BLaER1 treated with 17β-estradiol and CSF1 and Interleukin-3, amounts not matched to agents 10 nM and 100 nM (cell line): ENCODE data around the gene ZMIZ1.

Source experiments
- H3K27ac ChIP-seq, 11 experiments: shearing (Covaris generic); formaldehyde crosslinking; 2 replicates each; pipeline ENCODE4 v1.8.1; 2022
- H3K27me3 ChIP-seq, 11 experiments: shearing (Covaris generic); formaldehyde crosslinking; 2 replicates each; pipeline ENCODE4 v1.8.1; 2022
- H3K36me3 ChIP-seq, 11 experiments: shearing (Covaris generic); formaldehyde crosslinking; 2 replicates each; pipeline ENCODE4 v1.8.1; 2022
- H3K4me1 ChIP-seq, 10 experiments: shearing (Covaris generic); formaldehyde crosslinking; 2 replicates each; pipeline ENCODE4 v1.8.1; 2022
- H3K4me2 ChIP-seq, 11 experiments: shearing (Covaris generic); formaldehyde crosslinking; 2 replicates each; pipeline ENCODE4 v1.8.1; 2022
- H3K4me3 ChIP-seq, 10 experiments: shearing (Covaris generic); formaldehyde crosslinking; 2 replicates each; pipeline ENCODE4 v1.8.1; 2022
- H3K9ac ChIP-seq, 11 experiments: shearing (Covaris generic); formaldehyde crosslinking; 2 replicates each; pipeline ENCODE4 v1.8.1; 2022
- H3K9me3 ChIP-seq, 11 experiments: shearing (Covaris generic); formaldehyde crosslinking; replicated peaks in 1 of 11; 2 replicates each; pipeline ENCODE4 v1.8.1; 2022
- H4K20me1 ChIP-seq, 11 experiments: shearing (Covaris generic); formaldehyde crosslinking; 2 replicates each; pipeline ENCODE4 v1.8.1; 2022
- Cebpa-rat ChIP-seq, 11 experiments: shearing (Covaris generic); IDR thresholded peaks; 2 replicates each; pipeline ENCODE4 v1.8.1; 2022

Gene ZMIZ1

GRCh38 chr10:79078367-79079053 is 9.7 kb downstream of the ZMIZ1 start:
- H3K36me3 ChIP-seq, result peaks cover 0 to 9% (median 0%) of the 10 kb centered on the region in 11 experiments; a peak in 1 of 22 replicates
- H3K9ac ChIP-seq, result peak overlapping the region; percentile 3 to 87 (median 28); a peak in 17 of 22 replicates
- TF ChIP-seq Cebpa-rat (IDR thresholded peaks at IDR 0.05), result no peak
- no peaks in the 10 kb centered on the region for H3K9me3 ChIP-seq
- peak overlapping the region in 5 of 10 experiments; percentile 22 to 54 (median 39); a peak in 8 of 20 replicates for H3K4me3 ChIP-seq
- H4K20me1 ChIP-seq, result peaks cover 77 to 100% (median 97%) of the 10 kb centered on the region in 11 experiments
- peak overlapping the region in 7 of 11 experiments; percentile 19 to 98 (median 42); a peak in 12 of 22 replicates for H3K27ac ChIP-seq
- peak overlapping the region; percentile 83 to 100 (median 97) for H3K4me2 ChIP-seq
- H3K27me3 ChIP-seq, result no peaks in the 10 kb centered on the region
- H3K4me1 ChIP-seq, result peaks cover 99 to 100% (median 100%) of the 10 kb centered on the region in 10 experiments

GRCh38 chr10:79079054-79079397 is 10.3 kb downstream of the ZMIZ1 start:
- H3K4me2 ChIP-seq, result peak overlapping the region; percentile 83 to 100 (median 97)
- no peaks in the 10 kb centered on the region for H3K9me3 ChIP-seq
- peaks cover 0 to 9% (median 0%) of the 10 kb centered on the region in 11 experiments; a peak in 1 of 22 replicates for H3K36me3 ChIP-seq
- no peak for TF ChIP-seq Cebpa-rat (IDR thresholded peaks at IDR 0.05)
- peaks cover 99 to 100% (median 100%) of the 10 kb centered on the region in 10 experiments for H3K4me1 ChIP-seq
- H3K4me3 ChIP-seq, result peak overlapping the region in 5 of 10 experiments; percentile 22 to 54 (median 39); a peak in 9 of 20 replicates
- H3K9ac ChIP-seq, result peak overlapping the region; percentile 3 to 87 (median 25); a peak in 18 of 22 replicates
- H3K27me3 ChIP-seq, result no peaks in the 10 kb centered on the region
- peak overlapping the region in 8 of 11 experiments; percentile 19 to 98 (median 41); a peak in 14 of 22 replicates for H3K27ac ChIP-seq
- peaks cover 71 to 100% (median 91%) of the 10 kb centered on the region in 11 experiments for H4K20me1 ChIP-seq

GRCh38 chr10:79079490-79080355 is 11.0 kb downstream of the ZMIZ1 start:
- H3K36me3 ChIP-seq, result peaks cover 0 to 9% (median 0%) of the 10 kb centered on the region in 11 experiments; a peak in 1 of 22 replicates
- peaks cover 95 to 100% (median 100%) of the 10 kb centered on the region in 10 experiments for H3K4me1 ChIP-seq
- H3K9me3 ChIP-seq, result no peaks in the 10 kb centered on the region
- H3K4me2 ChIP-seq, result peak overlapping the region; percentile 83 to 100 (median 97)
- no peak for TF ChIP-seq Cebpa-rat (IDR thresholded peaks at IDR 0.05)
- peak overlapping the region; percentile 5 to 87 (median 28); a peak in 20 of 22 replicates for H3K9ac ChIP-seq
- no peaks in the 10 kb centered on the region for H3K27me3 ChIP-seq
- H4K20me1 ChIP-seq, result peaks cover 64 to 100% (median 84%) of the 10 kb centered on the region in 11 experiments
- peak overlapping the region in 8 of 11 experiments; percentile 19 to 98 (median 43); a peak in 14 of 22 replicates for H3K27ac ChIP-seq
- H3K4me3 ChIP-seq, result peak overlapping the region in 5 of 10 experiments; percentile 8 to 54 (median 33); a peak in 5 of 20 replicates

GRCh38 chr10:79081353-79082034 is 12.7 kb downstream of the ZMIZ1 start:
- H3K36me3 ChIP-seq, result peaks cover 0 to 5% (median 0%) of the 10 kb centered on the region in 11 experiments; a peak in 1 of 22 replicates
- peak overlapping the region in 3 of 10 experiments; percentile 4 to 25 (median 21); a peak in 3 of 20 replicates for H3K4me3 ChIP-seq
- H3K4me1 ChIP-seq, result peaks cover 95 to 100% (median 100%) of the 10 kb centered on the region in 10 experiments
- no peaks in the 10 kb centered on the region for H3K9me3 ChIP-seq
- H3K27ac ChIP-seq, result peak overlapping the region; percentile 90 to 98 (median 97); a peak in 19 of 22 replicates
- H3K4me2 ChIP-seq, result peak overlapping the region; percentile 83 to 100 (median 97)
- no peak for TF ChIP-seq Cebpa-rat (IDR thresholded peaks at IDR 0.05)
- peaks cover 47 to 100% (median 83%) of the 10 kb centered on the region in 11 experiments for H4K20me1 ChIP-seq
- peak overlapping the region; percentile 28 to 91 (median 81); a peak in 19 of 22 replicates for H3K9ac ChIP-seq
- no peaks in the 10 kb centered on the region for H3K27me3 ChIP-seq

- Histone ChIP-seq H3K4me3 (peak overlapping the region in 2 of 10 experiments; percentile 4 to 25; a peak in 3 of 20 replicates), H3K27me3 (no peaks in the 10 kb centered on the region), H3K9me3 (no peaks in the 10 kb centered on the region), H3K4me1 (peaks cover 95 to 100% (median 100%) of the 10 kb centered on the region in 10 experiments), H3K36me3 (peaks cover 0 to 2% (median 0%) of the 10 kb centered on the region in 11 experiments; a peak in 1 of 22 replicates), H3K9ac (peak overlapping the region; percentile 28 to 91 (median 81); a peak in 18 of 22 replicates), H4K20me1 (peaks cover 42 to 100% (median 80%) of the 10 kb centered on the region in 11 experiments), H3K4me2 (peak overlapping the region; percentile 83 to 100 (median 97)), H3K27ac (peak overlapping the region; percentile 90 to 98 (median 97); a peak in 20 of 22 replicates)
- TF ChIP-seq Cebpa-rat (IDR thresholded peaks at IDR 0.05), result no peak
Measured at GRCh38 chr10:79082035-79082373, 13.2 kb downstream of the ZMIZ1 start.

GRCh38 chr10:79082631-79083596 is 14.1 kb downstream of the ZMIZ1 start:
- no peak for TF ChIP-seq Cebpa-rat (IDR thresholded peaks at IDR 0.05)
- peak overlapping the region; percentile 90 to 98 (median 97) for H3K27ac ChIP-seq
- H3K4me3 ChIP-seq, result peak overlapping the region in 5 of 10 experiments; percentile 46 to 62 (median 55); a peak in 8 of 20 replicates
- peaks cover 0 to 1% (median 0%) of the 10 kb centered on the region in 11 experiments; a peak in 1 of 22 replicates for H3K36me3 ChIP-seq
- no peaks in the 10 kb centered on the region for H3K9me3 ChIP-seq
- peaks cover 95 to 100% (median 100%) of the 10 kb centered on the region in 10 experiments for H3K4me1 ChIP-seq
- H3K4me2 ChIP-seq, result peak overlapping the region; percentile 83 to 100 (median 97)
- H3K9ac ChIP-seq, result peak overlapping the region; percentile 73 to 91 (median 83)
- no peaks in the 10 kb centered on the region for H3K27me3 ChIP-seq
- peaks cover 38 to 100% (median 80%) of the 10 kb centered on the region in 11 experiments for H4K20me1 ChIP-seq
